GM23338 (cell line): ENCODE data around the gene ZSWIM3. TPM values are rescaled to one million over a fixed set of nuclear protein-coding genes. Genes with fewer than 3 reads are reported as not detected.

Experiments
- ATAC-seq: fragments of 200-7000 bp; cut with Tn5 transposase; 3 replicates; pipeline ENCODE4 v1.9.1; 2020
- DNase-seq: peaks from one replicate; pipeline ENCODE4 v3.0.0-alpha.2; 2015; ENCODE audit warnings: low spot score
- H2AFZ ChIP-seq: fragments of 200-600 bp; sonication (generic); 2 replicates; pipeline ENCODE4 v1.8.0; 2016; ENCODE audit warnings: antibody characterized with exemption, mild to moderate bottlenecking, moderate library complexity
- H3F3A ChIP-seq: fragments of 200-600 bp; sonication (generic); replicated peaks from 2 replicates; pipeline ENCODE4 v1.8.0; 2017; ENCODE audit warnings: antibody characterized with exemption, mixed run types, low read depth
- H3K27ac ChIP-seq: fragments of 200-600 bp; sonication (generic); 2 replicates; pipeline ENCODE4 v1.6.1; 2016; ENCODE audit warnings: low read depth
- H3K27me3 ChIP-seq: fragments of 200-600 bp; sonication (generic); 2 replicates; pipeline ENCODE4 v1.8.0; 2016; ENCODE audit warnings: mild to moderate bottlenecking, mixed run types, moderate library complexity; ENCODE audit not compliant: insufficient read depth
- H3K36me3 ChIP-seq: fragments of 200-600 bp; sonication (generic); 2 replicates; pipeline ENCODE4 v1.8.0; 2016; ENCODE audit warnings: mild to moderate bottlenecking; ENCODE audit not compliant: insufficient read depth
- H3K4me1 ChIP-seq: fragments of 200-600 bp; sonication (generic); 2 replicates; pipeline ENCODE4 v1.8.0; 2016; ENCODE audit warnings: mild to moderate bottlenecking, moderate library complexity; ENCODE audit not compliant: insufficient read depth
- H3K4me2 ChIP-seq: fragments of 200-600 bp; sonication (generic); 2 replicates; pipeline ENCODE4 v1.7.1; 2017; ENCODE audit warnings: mixed run types
- H3K4me3 ChIP-seq: fragments of 200-600 bp; sonication (generic); 2 replicates; pipeline ENCODE4 v1.6.1; 2016; ENCODE audit warnings: mixed run types
- H3K79me2 ChIP-seq: fragments of 200-600 bp; sonication (generic); replicated peaks from 2 replicates; pipeline ENCODE4 v1.8.0; 2017; ENCODE audit warnings: mild to moderate bottlenecking; ENCODE audit not compliant: insufficient read depth
- H3K9me2 ChIP-seq: fragments of 200-600 bp; sonication (generic); 2 replicates; pipeline ENCODE4 v1.8.0; 2017; ENCODE audit not compliant: insufficient read depth
- H4K20me1 ChIP-seq: fragments of 200-600 bp; sonication (generic); replicated peaks from 2 replicates; pipeline ENCODE4 v1.8.0; 2017; ENCODE audit warnings: mild to moderate bottlenecking; ENCODE audit not compliant: insufficient read depth
- H3K27ac Mint-ChIP-seq: 2 replicates; pipeline ENCODE4 v1.8.0; 2020; ENCODE audit warnings: inconsistent platforms, mild to moderate bottlenecking, moderate library complexity, mixed read lengths
- H3K27me3 Mint-ChIP-seq: 3 replicates; pipeline ENCODE4 v1.8.0; 2022; ENCODE audit warnings: low read depth, mild to moderate bottlenecking, moderate library complexity, mixed read lengths, inconsistent platforms; ENCODE audit not compliant: insufficient read depth, poor library complexity
- H3K36me3 Mint-ChIP-seq: 3 replicates; pipeline ENCODE4 v1.8.0; 2021; ENCODE audit warnings: low read depth, mild to moderate bottlenecking, inconsistent platforms, moderate library complexity, mixed read lengths
- H3K4me1 Mint-ChIP-seq: 3 replicates; pipeline ENCODE4 v1.8.0; 2020; ENCODE audit warnings: mild to moderate bottlenecking, inconsistent platforms, mixed read lengths
- H3K4me3 Mint-ChIP-seq: 3 replicates; pipeline ENCODE4 v1.8.0; 2021; ENCODE audit warnings: moderate library complexity, mild to moderate bottlenecking, inconsistent platforms, mixed read lengths
- H3K9me3 Mint-ChIP-seq: 3 replicates; pipeline ENCODE4 v1.8.0; 2020; ENCODE audit warnings: moderate library complexity, mild to moderate bottlenecking, inconsistent platforms, mixed read lengths
- CREB1 ChIP-seq: fragments of 250-450 bp; sonication (Bioruptor Pico); IDR thresholded peaks from 2 replicates; pipeline ENCODE4 v1.5.0; 2020; ENCODE audit warnings: low read depth, mild to moderate bottlenecking, moderate library complexity
- EZH2 ChIP-seq: fragments of 200-600 bp; sonication (generic); IDR thresholded peaks from one replicate; pipeline ENCODE4 v1.8.0; 2017; ENCODE audit warnings: antibody characterized with exemption, mild to moderate bottlenecking, low read depth; ENCODE audit not compliant: unreplicated experiment
- EZH2phosphoT487 ChIP-seq: fragments of 200-600 bp; sonication (generic); IDR thresholded peaks from one replicate; pipeline ENCODE4 v1.8.1; 2018; ENCODE audit warnings: antibody characterized with exemption; ENCODE audit not compliant: unreplicated experiment
- POLR2AphosphoS5 ChIP-seq: IDR thresholded peaks from 2 replicates; pipeline ENCODE4 v1.6.1; 2016; ENCODE audit warnings: antibody characterized with exemption, low read depth
- STAT1 ChIP-seq: IDR thresholded peaks from one replicate; pipeline ENCODE4 v1.6.1; 2016; ENCODE audit warnings: antibody characterized with exemption; ENCODE audit not compliant: unreplicated experiment
- ZNF114 ChIP-seq: fragments of 250-450 bp; sonication (Bioruptor Pico); IDR thresholded peaks from 2 replicates; pipeline ENCODE4 v1.5.0; 2020; ENCODE audit warnings: mild to moderate bottlenecking, moderate library complexity
- ZNF331 ChIP-seq: fragments of 250-450 bp; sonication (Bioruptor Pico); IDR thresholded peaks from 2 replicates; pipeline ENCODE4 v1.5.0; 2020; ENCODE audit warnings: low read depth, mild to moderate bottlenecking, moderate library complexity
- polyA plus RNA-seq: library from polyadenylated mRNA; unstranded; fragments of >200 nt; fragmentation: Nextera tagmentation; extraction: Ambion mirVana; gene quantifications from 2 replicates; pipeline ENCODE4 v1.2.1, GENCODE V29; 2016
- total RNA-seq: library from RNA; depleted of rRNA; stranded (reverse); fragments of >200 nt; shearing (Covaris generic); gene quantifications from 2 replicates; pipeline ENCODE4 v1.2.3, GENCODE V29; 2014
- TF ChIP-seq, protein P1 (sequence below): IDR thresholded peaks from 2 replicates; pipeline ENCODE4 v1.6.1; 2016; ENCODE audit warnings: antibody characterized with exemption
- TF ChIP-seq, protein P2 (sequence below): IDR thresholded peaks from one replicate; pipeline ENCODE4 v1.6.1; 2018; ENCODE audit warnings: antibody characterized with exemption; ENCODE audit not compliant: unreplicated experiment
- TF ChIP-seq, protein P3 (sequence below), 2 experiments: fragments of 200-600 bp in 1 of 2; sonication (generic) in 1 of 2; conservative IDR thresholded peaks; 2 replicates each; pipeline versions ENCODE4 v1.5.1 to v1.6.1; 2016 to 2017; ENCODE audit warnings: antibody characterized with exemption in 2 of 2, low read depth in 2 of 2, mild to moderate bottlenecking in 2 of 2, moderate library complexity in 1 of 2

The ZSWIM3 gene
- total and polyA plus RNA-seq, 2 experiments from 2014 or later, result 2.0 to 8.2 TPM

DNA sequence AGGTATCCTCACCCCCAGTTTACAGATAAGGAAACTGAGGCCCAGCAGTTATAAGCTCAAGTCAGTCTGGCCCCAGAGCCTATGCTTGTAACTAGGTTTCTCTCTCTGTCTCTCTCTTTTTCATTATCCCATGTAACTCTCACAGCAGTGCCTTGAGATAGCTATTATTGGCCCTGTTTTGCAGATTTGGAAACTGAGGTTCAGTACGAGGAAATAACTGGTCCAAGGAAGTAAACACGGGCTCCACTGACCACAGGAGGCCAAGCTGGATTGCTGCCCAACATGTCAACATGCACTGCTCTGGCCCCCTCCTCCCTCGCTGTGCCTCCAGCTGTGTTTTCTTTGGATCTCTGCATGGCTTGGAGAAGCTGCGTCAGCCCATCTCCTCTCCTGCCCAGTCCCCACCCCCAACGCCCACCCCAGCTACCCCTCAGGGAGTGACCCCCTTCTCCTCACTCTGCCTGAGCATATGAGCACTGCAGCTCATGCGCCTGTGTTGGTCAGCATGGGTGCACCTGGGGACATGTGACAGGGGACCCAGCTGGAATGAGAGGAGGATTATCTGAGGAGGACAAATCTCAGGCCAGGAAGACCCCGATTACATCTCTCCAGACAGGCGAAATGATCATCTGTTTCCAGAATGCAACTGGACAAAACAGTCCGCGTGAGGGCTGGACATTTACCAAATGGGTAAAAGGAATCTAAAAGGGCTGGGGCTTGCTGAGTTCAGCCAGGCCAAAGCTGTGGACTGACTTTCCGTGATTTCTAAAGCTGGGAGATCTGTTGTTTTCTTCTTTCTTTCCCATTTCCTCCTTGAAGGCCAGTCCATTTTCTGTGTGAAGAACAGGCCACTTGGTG is 62.4 kb downstream of the ZSWIM3 start:
- Mint-ChIP-seq H3K4me3 (no peak overlapping the region), H3K9me3 (no peaks in the 10 kb centered on the region), H3K27ac (no peak overlapping the region), H3K36me3 (no peaks in the 10 kb centered on the region), H3K4me1 (peaks cover 13% of the 10 kb centered on the region), H3K27me3 (peaks cover 7% of the 10 kb centered on the region)
- Histone ChIP-seq H3K79me2 (no peaks in the 10 kb centered on the region), H3F3A (no peaks in the 10 kb centered on the region), H3K4me1 (no peaks in the 10 kb centered on the region), H3K36me3 (no peaks in the 10 kb centered on the region), H3K4me2 (no peak overlapping the region), H3K9me2 (no peaks in the 10 kb centered on the region), H4K20me1 (no peaks in the 10 kb centered on the region), H3K27ac (no peak overlapping the region), H3K4me3 (no peak overlapping the region), H3K27me3 (no peaks in the 10 kb centered on the region), H2AFZ (0 out of 2 replicates have a peak overlapping the region, but pooled peaks have one; percentile 56)
- ATAC-seq (peak; percentile 33; the same call in 2 of the 3 replicates), DNase-seq (no peak)
- TF ChIP-seq, protein P1, sequence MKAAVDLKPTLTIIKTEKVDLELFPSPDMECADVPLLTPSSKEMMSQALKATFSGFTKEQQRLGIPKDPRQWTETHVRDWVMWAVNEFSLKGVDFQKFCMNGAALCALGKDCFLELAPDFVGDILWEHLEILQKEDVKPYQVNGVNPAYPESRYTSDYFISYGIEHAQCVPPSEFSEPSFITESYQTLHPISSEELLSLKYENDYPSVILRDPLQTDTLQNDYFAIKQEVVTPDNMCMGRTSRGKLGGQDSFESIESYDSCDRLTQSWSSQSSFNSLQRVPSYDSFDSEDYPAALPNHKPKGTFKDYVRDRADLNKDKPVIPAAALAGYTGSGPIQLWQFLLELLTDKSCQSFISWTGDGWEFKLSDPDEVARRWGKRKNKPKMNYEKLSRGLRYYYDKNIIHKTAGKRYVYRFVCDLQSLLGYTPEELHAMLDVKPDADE, result no peak
- TF ChIP-seq CREB1, result no peak
- TF ChIP-seq, protein P2, sequence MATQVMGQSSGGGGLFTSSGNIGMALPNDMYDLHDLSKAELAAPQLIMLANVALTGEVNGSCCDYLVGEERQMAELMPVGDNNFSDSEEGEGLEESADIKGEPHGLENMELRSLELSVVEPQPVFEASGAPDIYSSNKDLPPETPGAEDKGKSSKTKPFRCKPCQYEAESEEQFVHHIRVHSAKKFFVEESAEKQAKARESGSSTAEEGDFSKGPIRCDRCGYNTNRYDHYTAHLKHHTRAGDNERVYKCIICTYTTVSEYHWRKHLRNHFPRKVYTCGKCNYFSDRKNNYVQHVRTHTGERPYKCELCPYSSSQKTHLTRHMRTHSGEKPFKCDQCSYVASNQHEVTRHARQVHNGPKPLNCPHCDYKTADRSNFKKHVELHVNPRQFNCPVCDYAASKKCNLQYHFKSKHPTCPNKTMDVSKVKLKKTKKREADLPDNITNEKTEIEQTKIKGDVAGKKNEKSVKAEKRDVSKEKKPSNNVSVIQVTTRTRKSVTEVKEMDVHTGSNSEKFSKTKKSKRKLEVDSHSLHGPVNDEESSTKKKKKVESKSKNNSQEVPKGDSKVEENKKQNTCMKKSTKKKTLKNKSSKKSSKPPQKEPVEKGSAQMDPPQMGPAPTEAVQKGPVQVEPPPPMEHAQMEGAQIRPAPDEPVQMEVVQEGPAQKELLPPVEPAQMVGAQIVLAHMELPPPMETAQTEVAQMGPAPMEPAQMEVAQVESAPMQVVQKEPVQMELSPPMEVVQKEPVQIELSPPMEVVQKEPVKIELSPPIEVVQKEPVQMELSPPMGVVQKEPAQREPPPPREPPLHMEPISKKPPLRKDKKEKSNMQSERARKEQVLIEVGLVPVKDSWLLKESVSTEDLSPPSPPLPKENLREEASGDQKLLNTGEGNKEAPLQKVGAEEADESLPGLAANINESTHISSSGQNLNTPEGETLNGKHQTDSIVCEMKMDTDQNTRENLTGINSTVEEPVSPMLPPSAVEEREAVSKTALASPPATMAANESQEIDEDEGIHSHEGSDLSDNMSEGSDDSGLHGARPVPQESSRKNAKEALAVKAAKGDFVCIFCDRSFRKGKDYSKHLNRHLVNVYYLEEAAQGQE, result no peak
- no peak for TF ChIP-seq EZH2

DNA sequence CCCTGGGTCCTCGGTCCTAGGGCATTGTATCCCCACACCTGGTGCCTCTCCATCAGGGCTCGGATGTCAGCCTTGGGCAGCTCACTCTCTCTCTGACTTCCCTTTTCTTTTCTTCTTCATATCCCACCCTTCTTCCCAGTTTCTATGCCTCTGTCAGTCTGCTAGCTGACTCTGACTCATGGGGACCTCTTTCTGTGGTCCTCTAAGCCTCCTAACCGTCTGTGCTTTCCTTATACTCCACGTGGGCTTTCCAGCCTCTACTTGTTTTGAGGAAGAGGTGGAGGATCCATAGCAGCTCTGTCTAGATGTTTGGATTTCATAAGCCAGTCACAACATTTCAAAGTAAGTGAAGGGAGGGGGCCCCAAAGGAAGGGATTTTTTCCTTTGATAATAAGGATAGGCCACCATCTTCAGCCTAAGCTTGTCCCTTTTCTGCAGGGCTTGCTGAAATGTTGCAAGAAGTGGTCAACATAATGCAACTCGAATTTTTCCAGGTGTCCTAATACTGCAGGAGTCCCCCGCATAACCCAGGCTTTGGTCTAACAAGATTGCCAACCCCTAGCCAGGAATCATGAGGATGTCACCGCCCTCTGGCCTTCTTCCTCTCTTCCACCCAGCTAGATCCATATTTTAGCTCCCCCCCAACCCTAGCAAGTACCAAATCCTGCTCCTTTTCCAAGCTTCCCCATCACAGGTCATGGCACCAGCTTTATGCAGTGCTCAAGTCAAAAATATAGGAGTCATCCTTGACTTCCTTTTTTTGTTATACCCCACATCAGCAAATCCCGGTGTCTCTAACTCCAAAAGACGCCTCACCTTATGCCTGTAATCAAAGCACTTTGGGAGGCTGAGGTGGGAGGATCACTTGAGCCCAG is 63.3 kb downstream of the ZSWIM3 start:
- no peaks in the 10 kb centered on the region for H3F3A ChIP-seq
- no peaks in the 10 kb centered on the region for H3K36me3 ChIP-seq
- Mint-ChIP-seq H3K4me1 (peaks cover 19% of the 10 kb centered on the region), H3K27ac (no peak overlapping the region), H3K27me3 (peaks cover 7% of the 10 kb centered on the region), H3K36me3 (no peaks in the 10 kb centered on the region), H3K4me3 (no peak overlapping the region; the same call in 2 of the 3 replicates), H3K9me3 (no peaks in the 10 kb centered on the region)
- DNase-seq, result no peak
- H3K4me1 ChIP-seq, result no peaks in the 10 kb centered on the region
- no peaks in the 10 kb centered on the region for H3K79me2 ChIP-seq
- peak; percentile 32; the same call in 1 of the 3 replicates for ATAC-seq
- no peaks in the 10 kb centered on the region for H3K27me3 ChIP-seq
- H2AFZ ChIP-seq, result peak overlapping the region; percentile 56
- H4K20me1 ChIP-seq, result no peaks in the 10 kb centered on the region
- no peak overlapping the region for H3K4me3 ChIP-seq
- no peak overlapping the region for H3K27ac ChIP-seq
- H3K9me2 ChIP-seq, result no peaks in the 10 kb centered on the region
- no peak overlapping the region for H3K4me2 ChIP-seq
- no peak for TF ChIP-seq EZH2
- TF ChIP-seq ZNF114 (CRISPR knock-in tag), result no peak
- TF ChIP-seq, protein P3, sequence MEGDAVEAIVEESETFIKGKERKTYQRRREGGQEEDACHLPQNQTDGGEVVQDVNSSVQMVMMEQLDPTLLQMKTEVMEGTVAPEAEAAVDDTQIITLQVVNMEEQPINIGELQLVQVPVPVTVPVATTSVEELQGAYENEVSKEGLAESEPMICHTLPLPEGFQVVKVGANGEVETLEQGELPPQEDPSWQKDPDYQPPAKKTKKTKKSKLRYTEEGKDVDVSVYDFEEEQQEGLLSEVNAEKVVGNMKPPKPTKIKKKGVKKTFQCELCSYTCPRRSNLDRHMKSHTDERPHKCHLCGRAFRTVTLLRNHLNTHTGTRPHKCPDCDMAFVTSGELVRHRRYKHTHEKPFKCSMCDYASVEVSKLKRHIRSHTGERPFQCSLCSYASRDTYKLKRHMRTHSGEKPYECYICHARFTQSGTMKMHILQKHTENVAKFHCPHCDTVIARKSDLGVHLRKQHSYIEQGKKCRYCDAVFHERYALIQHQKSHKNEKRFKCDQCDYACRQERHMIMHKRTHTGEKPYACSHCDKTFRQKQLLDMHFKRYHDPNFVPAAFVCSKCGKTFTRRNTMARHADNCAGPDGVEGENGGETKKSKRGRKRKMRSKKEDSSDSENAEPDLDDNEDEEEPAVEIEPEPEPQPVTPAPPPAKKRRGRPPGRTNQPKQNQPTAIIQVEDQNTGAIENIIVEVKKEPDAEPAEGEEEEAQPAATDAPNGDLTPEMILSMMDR (conservative IDR thresholded peaks at IDR 0.05; ENCODE audit: low read depth in 2 of 2), result no peak
- no peak for TF ChIP-seq CREB1
- TF ChIP-seq STAT1, result no peak
- TF ChIP-seq ZNF331 (CRISPR knock-in tag), result no peak
- TF ChIP-seq EZH2phosphoT487, result no peak
- TF ChIP-seq, protein P2, result no peak
- TF ChIP-seq POLR2AphosphoS5, result no peak
